Measurements from ENCODE around the gene ZNF728. TPM values are rescaled to one million over a fixed set of nuclear protein-coding genes. Genes with fewer than 3 reads are reported as not detected.
"Not testable (repeated sequence)": the region's sequence is repeated elsewhere in the genome, so short reads cannot be mapped to it uniquely, and the experiment has no call there.

ZNF728 gene
- total RNA-seq, 4 donors from 2014 or later = 2.6 to 10.6 (median 4.6) TPM

- no peak for ATAC-seq
- Histone ChIP-seq H3K27ac (no peak overlapping the region), H3K9me3 (peaks cover 0 to 6% (median 0%) of the 10 kb centered on the region in 3 donors), H3K4me1 (no peaks in the 10 kb centered on the region), H3K27me3 (no peaks in the 10 kb centered on the region), H3K36me3 (no peaks in the 10 kb centered on the region), H3K4me3 (no peak overlapping the region)
- TF ChIP-seq POLR2A (IDR thresholded peaks at IDR 0.05) (no peak), EP300 (IDR thresholded peaks at IDR 0.05) (no peak), CTCF (IDR thresholded peaks at IDR 0.05) (no peak), POLR2AphosphoS5 (IDR thresholded peaks at IDR 0.05) (no peak)
Observed at GRCh38 chr19:23015660-23016059, 12.7 kb upstream of the ZNF728 start.

GRCh38 chr19:22994957-22995356, 8.0 kb downstream of the ZNF728 start:
- H3K4me3 ChIP-seq, H3K27ac ChIP-seq, H3K36me3 ChIP-seq, ATAC-seq, H3K27me3 ChIP-seq, H3K4me1 ChIP-seq: not testable (repeated sequence)
- 31 to 40% methylated on average over 1 of the region's 1 CpG for WGBS, 2 donors (ENCODE audit: low coverage in 1 of 2)
- H3K9me3 ChIP-seq = peaks cover 0 to 42% (median 0%) of the 10 kb centered on the region in 3 donors

- WGBS, 2 donors (ENCODE audit: low coverage in 1 of 2) = 79 to 89% methylated on average over 2 of the region's 2 CpGs
- no peak overlapping the region for H3K27ac ChIP-seq
- TF ChIP-seq CTCF (IDR thresholded peaks at IDR 0.05) = no peak
- TF ChIP-seq POLR2AphosphoS5 (IDR thresholded peaks at IDR 0.05) = no peak
- no peak for TF ChIP-seq POLR2A (IDR thresholded peaks at IDR 0.05)
- TF ChIP-seq EP300 (IDR thresholded peaks at IDR 0.05) = no peak
- no peaks in the 10 kb centered on the region for H3K4me1 ChIP-seq
- no peak for ATAC-seq
- H3K36me3 ChIP-seq = peaks cover 5 to 56% of the 10 kb centered on the region in 2 donors
- H3K27me3 ChIP-seq = no peaks in the 10 kb centered on the region
- peaks cover 9 to 96% (median 10%) of the 10 kb centered on the region in 3 donors for H3K9me3 ChIP-seq
- no peak overlapping the region for H3K4me3 ChIP-seq
Observed at GRCh38 chr19:22976248-22976647, 26.7 kb downstream of the ZNF728 start.

- not testable (repeated sequence) for H3K4me3 ChIP-seq, H3K27me3 ChIP-seq, H3K27ac ChIP-seq, H3K4me1 ChIP-seq, ATAC-seq
- WGBS, 2 donors (ENCODE audit: low coverage in 1 of 2) = 53 to 67% methylated on average over 1 of the region's 1 CpG
- peaks cover 9 to 96% (median 10%) of the 10 kb centered on the region in 3 donors for H3K9me3 ChIP-seq
- H3K36me3 ChIP-seq = peaks cover 5 to 51% of the 10 kb centered on the region in 2 donors
Observed at GRCh38 chr19:22975546-22976136, 27.3 kb downstream of the ZNF728 start.

- Histone ChIP-seq H3K4me3 (no peak overlapping the region), H3K9me3 (peaks cover 0 to 67% (median 0%) of the 10 kb centered on the region in 3 donors), H3K27me3 (no peaks in the 10 kb centered on the region), H3K36me3 (no peaks in the 10 kb centered on the region), H3K27ac (no peak overlapping the region), H3K4me1 (no peaks in the 10 kb centered on the region)
- WGBS, 2 donors (ENCODE audit: low coverage in 1 of 2) = 29 to 47% methylated on average over 2 to 3 of the region's 5 CpGs
- no peak for ATAC-seq
- no peak for TF ChIP-seq CTCF (IDR thresholded peaks at IDR 0.05)
- no peak for TF ChIP-seq EP300 (IDR thresholded peaks at IDR 0.05)
- TF ChIP-seq POLR2AphosphoS5 (IDR thresholded peaks at IDR 0.05) = no peak
- TF ChIP-seq POLR2A (IDR thresholded peaks at IDR 0.05) = no peak
Observed at GRCh38 chr19:22945560-22945959, 57.4 kb downstream of the ZNF728 start.

- ATAC-seq = no peak
- no peak for TF ChIP-seq EP300 (IDR thresholded peaks at IDR 0.05)
- no peak for TF ChIP-seq CTCF (IDR thresholded peaks at IDR 0.05)
- no peak for TF ChIP-seq POLR2A (IDR thresholded peaks at IDR 0.05)
- no peak for TF ChIP-seq POLR2AphosphoS5 (IDR thresholded peaks at IDR 0.05)
- no peaks in the 10 kb centered on the region for H3K36me3 ChIP-seq
Observed at GRCh38 chr19:22935151-22935550, 67.8 kb downstream of the ZNF728 start.

GRCh38 chr19:22927576-22927975, 75.4 kb downstream of the ZNF728 start:
- H3K36me3 ChIP-seq, H3K27ac ChIP-seq, H3K9me3 ChIP-seq, ATAC-seq, H3K27me3 ChIP-seq, H3K4me1 ChIP-seq, H3K4me3 ChIP-seq: not testable (repeated sequence)
- WGBS, 2 donors (ENCODE audit: low coverage in 1 of 2) = no CpG with 5 or more reads among the region's 34 CpGs

More at GRCh38 chr19:22935151-22935550, 67.8 kb downstream of the ZNF728 start:
- Histone ChIP-seq H3K4me3 (no peak overlapping the region), H3K27me3 (no peaks in the 10 kb centered on the region), H3K9me3 (no peaks in the 10 kb centered on the region), H3K4me1 (no peaks in the 10 kb centered on the region), H3K27ac (no peak overlapping the region)
- 67 to 94% methylated on average over 1 to 2 of the region's 2 CpGs for WGBS, 2 donors (ENCODE audit: low coverage in 1 of 2)

- not testable (repeated sequence) for H3K9me3 ChIP-seq, H3K36me3 ChIP-seq, H3K4me1 ChIP-seq, H3K27ac ChIP-seq, ATAC-seq, H3K4me3 ChIP-seq, H3K27me3 ChIP-seq
- WGBS, 2 donors (ENCODE audit: low coverage in 1 of 2) = 100% methylated on average over 2 of the region's 41 CpGs; no CpG with 5 or more reads in 1 of the 2 donors
Observed at GRCh38 chr19:22925181-22925580, 77.8 kb downstream of the ZNF728 start.

Measured in gastroesophageal sphincter (tissue), 4 donors.